Loucy (cell line): ENCODE results near the gene ZRANB2.

Source experiments
- H2AFZ ChIP-seq: fragments of 200-600 bp; sonication (generic); 2 replicates; pipeline ENCODE4 v1.6.0; 2016; ENCODE audit warnings: antibody characterized with exemption, mild to moderate bottlenecking, low read length, moderate library complexity
- H3F3A ChIP-seq: fragments of 200-600 bp; 2 replicates; pipeline ENCODE4 v1.6.0; 2016; ENCODE audit warnings: antibody characterized with exemption, low read depth, mild to moderate bottlenecking
- H3K27me3 ChIP-seq: fragments of 200-600 bp; sonication (generic); 2 replicates; pipeline ENCODE4 v1.6.1; 2014; ENCODE audit warnings: low read length, mild to moderate bottlenecking; ENCODE audit not compliant: insufficient read depth, poor library complexity, severe bottlenecking
- H3K36me3 ChIP-seq: fragments of 200-600 bp; sonication (generic); 2 replicates; pipeline ENCODE4 v1.6.1; 2016; ENCODE audit warnings: low read length; ENCODE audit not compliant: insufficient read depth
- H3K4me1 ChIP-seq: fragments of 200-600 bp; sonication (generic); 2 replicates; pipeline ENCODE4 v1.5.1; 2014; ENCODE audit warnings: low read length, mild to moderate bottlenecking; ENCODE audit not compliant: insufficient read depth, poor library complexity, severe bottlenecking
- H3K4me2 ChIP-seq: fragments of 200-600 bp; sonication (generic); 2 replicates; pipeline ENCODE4 v1.6.0; 2014; ENCODE audit warnings: antibody characterized with exemption, low read length, low read depth, mild to moderate bottlenecking; ENCODE audit not compliant: poor library complexity, severe bottlenecking
- H3K4me3 ChIP-seq: fragments of 200-600 bp; sonication (generic); 2 replicates; pipeline ENCODE4 v1.5.1; 2014; ENCODE audit warnings: low read length, mild to moderate bottlenecking, mixed read lengths; ENCODE audit not compliant: poor library complexity, severe bottlenecking
- H3K79me2 ChIP-seq: fragments of 200-600 bp; sonication (generic); 2 replicates; pipeline ENCODE4 v1.6.1; 2014; ENCODE audit warnings: low read length; ENCODE audit not compliant: insufficient read depth
- H3K9ac ChIP-seq: fragments of 200-600 bp; sonication (generic); 2 replicates; pipeline ENCODE4 v1.6.0; 2014; ENCODE audit warnings: mild to moderate bottlenecking, low read depth, low read length, moderate library complexity; ENCODE audit not compliant: poor library complexity, severe bottlenecking
- H3K9me2 ChIP-seq: fragments of 200-600 bp; sonication (generic); replicated peaks from 2 replicates; pipeline ENCODE4 v1.6.1; 2016; ENCODE audit warnings: low read depth, low read length, mixed read lengths
- H3K9me3 ChIP-seq: fragments of 200-600 bp; sonication (generic); 2 replicates; pipeline ENCODE4 v1.6.1; 2014; ENCODE audit warnings: mild to moderate bottlenecking, antibody characterized with exemption, low read length, low read depth; ENCODE audit not compliant: insufficient read depth
- H4K20me1 ChIP-seq: fragments of 200-600 bp; sonication (generic); 2 replicates; pipeline ENCODE4 v1.6.0; 2014; ENCODE audit warnings: antibody characterized with exemption, low read length, mild to moderate bottlenecking; ENCODE audit not compliant: insufficient read depth, poor library complexity, severe bottlenecking
- EZH2phosphoT487 ChIP-seq: fragments of 200-600 bp; IDR thresholded peaks from 2 replicates; pipeline ENCODE4 v1.6.1; 2018; ENCODE audit warnings: antibody characterized with exemption, mild to moderate bottlenecking, moderate library complexity, borderline replicate concordance
- TF ChIP-seq, protein P1 (sequence below): fragments of 200-600 bp; sonication (generic); conservative IDR thresholded peaks from 2 replicates; pipeline ENCODE4 v1.5.1; 2014; ENCODE audit warnings: mild to moderate bottlenecking, antibody characterized with exemption, low read length

The ZRANB2 gene

DNA sequence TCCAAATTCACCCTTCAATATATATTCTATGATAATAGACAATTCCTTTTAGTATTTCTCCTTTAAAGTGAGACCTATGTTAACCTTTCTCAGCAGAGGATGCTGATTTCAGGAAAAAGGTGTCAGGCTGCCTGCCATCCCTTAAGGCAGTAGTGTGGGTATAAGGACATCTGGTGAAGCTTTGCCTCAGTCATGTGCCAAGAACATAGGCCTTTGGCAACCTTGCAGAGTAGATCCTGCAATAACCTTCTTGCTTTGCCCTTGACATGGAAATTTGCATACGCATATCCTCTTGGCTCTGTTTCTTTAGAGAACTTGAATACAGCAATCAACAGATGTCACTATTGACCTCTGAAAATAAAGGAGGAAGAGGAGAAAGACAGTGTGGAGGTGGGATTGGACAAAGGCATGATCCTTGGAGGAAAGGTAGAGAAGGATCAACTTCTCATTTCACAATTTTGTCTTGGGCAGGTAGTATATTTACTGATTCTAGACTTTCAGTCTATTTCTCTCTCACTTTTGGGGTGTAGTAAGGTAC is 21.1 kb upstream of the ZRANB2 start:
- Histone ChIP-seq H3K9me3 (no peaks in the 10 kb centered on the region), H3K4me1 (no peaks in the 10 kb centered on the region), H2AFZ (no peak overlapping the region), H3K27me3 (no peaks in the 10 kb centered on the region), H3K4me3 (no peak overlapping the region), H4K20me1 (no peaks in the 10 kb centered on the region), H3K9me2 (no peaks in the 10 kb centered on the region), H3K9ac (no peak overlapping the region), H3K36me3 (no peaks in the 10 kb centered on the region), H3K79me2 (no peaks in the 10 kb centered on the region), H3F3A (no peaks in the 10 kb centered on the region), H3K4me2 (no peak overlapping the region)
- TF ChIP-seq, protein P1, sequence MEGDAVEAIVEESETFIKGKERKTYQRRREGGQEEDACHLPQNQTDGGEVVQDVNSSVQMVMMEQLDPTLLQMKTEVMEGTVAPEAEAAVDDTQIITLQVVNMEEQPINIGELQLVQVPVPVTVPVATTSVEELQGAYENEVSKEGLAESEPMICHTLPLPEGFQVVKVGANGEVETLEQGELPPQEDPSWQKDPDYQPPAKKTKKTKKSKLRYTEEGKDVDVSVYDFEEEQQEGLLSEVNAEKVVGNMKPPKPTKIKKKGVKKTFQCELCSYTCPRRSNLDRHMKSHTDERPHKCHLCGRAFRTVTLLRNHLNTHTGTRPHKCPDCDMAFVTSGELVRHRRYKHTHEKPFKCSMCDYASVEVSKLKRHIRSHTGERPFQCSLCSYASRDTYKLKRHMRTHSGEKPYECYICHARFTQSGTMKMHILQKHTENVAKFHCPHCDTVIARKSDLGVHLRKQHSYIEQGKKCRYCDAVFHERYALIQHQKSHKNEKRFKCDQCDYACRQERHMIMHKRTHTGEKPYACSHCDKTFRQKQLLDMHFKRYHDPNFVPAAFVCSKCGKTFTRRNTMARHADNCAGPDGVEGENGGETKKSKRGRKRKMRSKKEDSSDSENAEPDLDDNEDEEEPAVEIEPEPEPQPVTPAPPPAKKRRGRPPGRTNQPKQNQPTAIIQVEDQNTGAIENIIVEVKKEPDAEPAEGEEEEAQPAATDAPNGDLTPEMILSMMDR: no peak
- TF ChIP-seq EZH2phosphoT487: no peak

DNA sequence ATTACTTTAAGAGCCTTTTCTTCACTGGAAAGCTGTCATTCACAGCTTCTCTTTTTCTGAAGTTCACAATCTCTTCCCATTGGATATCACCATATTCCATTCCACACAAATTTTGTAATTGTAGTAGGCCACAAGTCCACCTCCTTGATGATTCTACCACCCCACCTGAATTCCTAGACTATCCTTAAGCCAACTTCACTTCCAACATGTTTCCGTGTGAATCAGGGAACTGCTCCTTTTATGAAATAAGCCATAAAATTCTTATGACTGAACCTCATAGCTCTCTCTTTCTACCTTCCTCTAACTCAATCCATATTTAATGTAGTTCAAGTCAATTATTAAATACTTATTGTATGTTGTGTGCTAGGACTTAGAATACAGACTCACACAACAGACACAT is 16.6 kb upstream of the ZRANB2 start:
- Histone ChIP-seq H3K9me3 (no peaks in the 10 kb centered on the region), H3K9me2 (no peaks in the 10 kb centered on the region), H3K27me3 (no peaks in the 10 kb centered on the region), H3K4me1 (no peaks in the 10 kb centered on the region), H3K4me3 (no peak overlapping the region), H3K36me3 (no peaks in the 10 kb centered on the region), H3F3A (no peaks in the 10 kb centered on the region), H4K20me1 (no peaks in the 10 kb centered on the region), H3K9ac (no peak overlapping the region), H3K4me2 (no peak overlapping the region), H3K79me2 (no peaks in the 10 kb centered on the region), H2AFZ (no peak overlapping the region)
- no peak for TF ChIP-seq EZH2phosphoT487
- TF ChIP-seq, protein P1: no peak

DNA sequence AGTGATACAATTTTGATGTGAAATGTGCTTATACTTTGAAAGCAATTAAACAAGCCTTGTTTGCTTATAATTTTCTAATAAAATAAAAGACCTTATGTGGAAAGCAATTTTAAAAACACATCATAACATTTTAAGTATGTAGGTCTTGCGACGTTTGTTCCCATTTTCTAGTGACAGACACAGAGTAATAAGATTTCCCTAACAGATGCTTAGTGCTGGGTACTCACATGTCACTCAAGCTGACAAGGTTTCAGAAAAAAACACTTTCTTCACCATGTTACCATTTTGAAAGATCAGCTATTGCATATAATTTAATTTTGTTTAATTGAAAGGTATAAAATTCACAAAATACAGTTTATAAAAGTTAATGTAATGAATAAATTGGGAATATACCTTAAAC is 14.1 kb upstream of the ZRANB2 start:
- Histone ChIP-seq H3K79me2 (no peaks in the 10 kb centered on the region), H3K4me2 (no peak overlapping the region), H3K36me3 (no peaks in the 10 kb centered on the region), H3K9ac (no peak overlapping the region), H2AFZ (no peak overlapping the region), H3K27me3 (no peaks in the 10 kb centered on the region), H3F3A (no peaks in the 10 kb centered on the region), H3K4me3 (no peak overlapping the region), H4K20me1 (no peaks in the 10 kb centered on the region), H3K9me3 (no peaks in the 10 kb centered on the region), H3K4me1 (no peaks in the 10 kb centered on the region), H3K9me2 (no peaks in the 10 kb centered on the region)
- TF ChIP-seq, protein P1: no peak
- no peak for TF ChIP-seq EZH2phosphoT487
